ENCODE data around the gene TNFRSF13B. TPM values are rescaled to one million over a fixed set of nuclear protein-coding genes. Genes with fewer than 3 reads are reported as not detected.
"Not testable (repeated sequence)": the region's sequence is repeated elsewhere in the genome, so short reads cannot be mapped to it uniquely, and the experiment has no call there.

TNFRSF13B gene
- total RNA-seq, 1 donor from 2014 or later = not detected

DNA sequence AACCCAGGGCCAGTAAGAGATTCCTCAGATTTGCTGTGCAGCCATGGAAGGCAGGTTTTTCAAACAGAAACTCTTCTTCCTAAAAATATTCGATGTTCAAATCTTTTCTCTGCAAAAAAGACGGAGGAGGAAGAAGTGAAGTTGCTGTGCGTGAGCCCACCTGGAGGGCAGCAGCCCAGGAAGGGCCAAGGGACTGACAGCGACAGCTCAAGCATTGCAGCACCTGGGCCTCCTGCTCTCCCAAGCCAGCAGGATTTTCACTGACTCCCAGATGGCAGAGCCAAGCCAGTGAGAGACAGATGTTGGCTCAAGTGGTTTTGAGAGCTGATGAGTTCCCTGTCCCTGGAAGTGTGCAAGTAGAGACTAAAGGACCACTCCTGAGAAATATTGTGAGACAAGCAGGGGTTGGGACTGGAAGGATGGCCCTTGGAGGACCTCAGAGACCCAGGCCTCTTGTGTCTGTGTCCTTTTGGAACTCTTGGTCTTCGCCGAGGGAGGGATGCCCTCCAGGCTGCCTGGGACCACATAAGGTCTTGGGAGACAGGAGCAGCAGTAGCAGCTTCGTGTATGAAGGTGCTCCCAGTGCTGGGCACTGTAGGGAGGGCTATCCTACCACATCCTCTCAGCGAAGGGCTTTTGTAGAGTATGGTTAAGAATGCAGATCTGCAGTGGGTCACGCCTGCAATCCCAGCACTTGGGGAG lies 29.3 kb upstream of the TNFRSF13B start:
- TF ChIP-seq, protein P1, sequence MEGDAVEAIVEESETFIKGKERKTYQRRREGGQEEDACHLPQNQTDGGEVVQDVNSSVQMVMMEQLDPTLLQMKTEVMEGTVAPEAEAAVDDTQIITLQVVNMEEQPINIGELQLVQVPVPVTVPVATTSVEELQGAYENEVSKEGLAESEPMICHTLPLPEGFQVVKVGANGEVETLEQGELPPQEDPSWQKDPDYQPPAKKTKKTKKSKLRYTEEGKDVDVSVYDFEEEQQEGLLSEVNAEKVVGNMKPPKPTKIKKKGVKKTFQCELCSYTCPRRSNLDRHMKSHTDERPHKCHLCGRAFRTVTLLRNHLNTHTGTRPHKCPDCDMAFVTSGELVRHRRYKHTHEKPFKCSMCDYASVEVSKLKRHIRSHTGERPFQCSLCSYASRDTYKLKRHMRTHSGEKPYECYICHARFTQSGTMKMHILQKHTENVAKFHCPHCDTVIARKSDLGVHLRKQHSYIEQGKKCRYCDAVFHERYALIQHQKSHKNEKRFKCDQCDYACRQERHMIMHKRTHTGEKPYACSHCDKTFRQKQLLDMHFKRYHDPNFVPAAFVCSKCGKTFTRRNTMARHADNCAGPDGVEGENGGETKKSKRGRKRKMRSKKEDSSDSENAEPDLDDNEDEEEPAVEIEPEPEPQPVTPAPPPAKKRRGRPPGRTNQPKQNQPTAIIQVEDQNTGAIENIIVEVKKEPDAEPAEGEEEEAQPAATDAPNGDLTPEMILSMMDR (IDR thresholded peaks at IDR 0.05; ENCODE audit: insufficient read depth, low read length, poor library complexity, severe bottlenecking) = no peak
- DNase-seq (ENCODE audit: low read depth) = no peak
- Histone ChIP-seq H3K36me3 (ENCODE audit: control insufficient read depth, insufficient read depth, low read length) (no peaks in the 10 kb centered on the region), H3K27me3 (ENCODE audit: control insufficient read depth, insufficient read depth, low read length) (no peaks in the 10 kb centered on the region), H3K4me3 (ENCODE audit: low read depth, low read length) (no peak overlapping the region)

DNA sequence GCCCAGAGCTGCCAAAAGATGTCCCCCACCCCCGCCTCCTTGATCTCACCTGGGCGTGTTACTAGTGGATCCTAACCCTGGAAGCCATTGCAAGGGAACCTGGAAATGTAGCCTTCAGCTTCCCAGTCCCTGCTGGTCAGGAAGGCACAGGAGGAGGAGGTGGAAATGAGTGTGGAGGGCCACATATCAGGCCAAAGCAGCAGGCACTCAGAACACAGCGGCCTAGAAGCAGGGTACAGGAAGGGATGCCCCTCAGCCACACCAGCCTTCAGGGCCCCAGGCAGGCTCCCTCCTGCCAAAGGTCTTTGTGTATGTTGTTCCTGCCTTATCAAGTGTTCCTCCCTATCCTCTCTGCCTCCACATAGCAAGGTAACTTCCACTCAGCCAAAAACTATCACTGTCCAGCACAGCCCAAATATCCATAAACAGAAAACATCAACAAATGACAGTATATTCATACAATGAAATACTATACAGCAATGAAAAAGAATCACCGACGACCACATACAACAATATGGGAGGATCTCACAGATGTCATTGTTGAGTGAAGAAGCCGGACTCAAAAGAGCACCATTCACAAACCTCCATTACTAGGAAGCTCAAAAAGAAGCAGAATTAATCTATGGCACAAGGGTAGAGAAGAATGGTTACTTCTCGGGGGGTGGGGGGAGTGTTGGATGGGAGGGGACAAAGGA lies 28.2 kb upstream of the TNFRSF13B start:
- no peaks in the 10 kb centered on the region for H3K27me3 ChIP-seq (ENCODE audit: control insufficient read depth, insufficient read depth, low read length)
- TF ChIP-seq, protein P1 (IDR thresholded peaks at IDR 0.05; ENCODE audit: insufficient read depth, low read length, poor library complexity, severe bottlenecking) = no peak
- no peak for DNase-seq (ENCODE audit: low read depth)
- H3K36me3 ChIP-seq (ENCODE audit: control insufficient read depth, insufficient read depth, low read length) = no peaks in the 10 kb centered on the region
- H3K4me3 ChIP-seq (ENCODE audit: low read depth, low read length) = no peak overlapping the region

DNA sequence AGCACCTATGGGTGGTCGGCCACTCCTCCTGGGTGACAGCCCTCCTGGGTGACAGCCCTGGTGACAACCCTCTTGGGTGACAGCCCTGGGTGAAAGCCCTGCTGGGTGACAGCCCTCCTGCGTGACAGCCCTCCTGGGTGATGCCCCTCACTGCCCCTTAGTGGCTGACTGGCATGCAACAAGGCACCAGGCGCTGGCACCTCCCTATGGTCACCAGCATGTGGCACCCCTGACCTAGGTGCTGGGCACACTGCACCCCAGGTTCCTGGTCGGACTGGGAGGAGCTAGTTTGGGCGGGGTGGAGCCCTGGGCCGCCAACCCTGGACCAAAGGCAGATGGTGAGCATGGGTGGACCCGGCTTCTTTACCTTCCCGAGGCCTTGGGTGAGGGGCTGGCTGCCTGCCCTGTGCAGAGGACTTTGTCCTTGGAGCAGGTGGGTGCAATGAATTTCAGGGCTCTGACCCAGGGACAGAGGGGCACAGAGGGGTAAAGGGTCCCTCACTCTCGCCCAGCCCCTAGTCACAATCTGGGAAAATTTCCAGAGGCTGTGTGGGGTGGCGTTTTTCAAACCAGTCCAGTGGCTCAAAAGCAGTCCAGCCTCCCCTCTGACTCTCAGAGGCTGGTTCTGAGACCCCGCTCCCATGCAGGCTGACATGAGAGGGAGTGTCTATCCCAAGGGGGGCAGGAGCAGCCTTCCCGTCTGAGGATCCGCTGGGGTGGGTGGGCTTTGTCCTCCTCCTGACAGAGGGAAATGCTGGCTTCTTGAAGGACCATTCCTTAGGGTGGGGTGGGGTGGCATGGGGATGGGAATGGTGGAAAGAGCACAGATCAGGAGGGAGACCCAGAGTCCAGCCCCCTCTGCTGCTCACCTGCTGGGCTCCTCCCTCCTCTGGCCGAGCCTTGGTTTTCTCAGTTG lies 25.9 kb upstream of the TNFRSF13B start:
- DNase-seq (ENCODE audit: low read depth) = no peak
- TF ChIP-seq, protein P1 (IDR thresholded peaks at IDR 0.05; ENCODE audit: insufficient read depth, low read length, poor library complexity, severe bottlenecking) = peak; percentile 4
- Histone ChIP-seq H3K36me3 (ENCODE audit: control insufficient read depth, insufficient read depth, low read length) (no peaks in the 10 kb centered on the region), H3K4me3 (ENCODE audit: low read depth, low read length) (no peak overlapping the region), H3K27me3 (ENCODE audit: control insufficient read depth, insufficient read depth, low read length) (no peaks in the 10 kb centered on the region)

DNA sequence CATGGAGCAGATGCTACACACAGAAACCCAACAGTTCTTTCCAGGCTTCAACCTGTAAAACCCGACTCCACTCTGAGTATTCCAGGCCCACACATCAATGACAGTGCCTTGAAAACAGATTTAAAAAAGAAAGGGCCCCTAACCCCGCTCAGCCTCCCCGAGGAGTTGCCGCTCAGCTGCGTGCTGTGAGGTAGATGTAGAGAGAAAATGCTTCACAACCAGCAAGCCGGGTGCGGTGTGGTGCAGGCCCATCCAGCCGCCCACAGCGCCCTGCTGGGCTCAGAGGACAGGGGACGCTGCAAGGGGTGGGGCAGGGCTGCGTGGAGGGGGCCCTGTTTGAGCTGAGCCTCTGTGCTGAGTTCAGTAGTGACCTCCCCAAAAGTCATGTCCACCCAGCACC lies 24.8 kb upstream of the TNFRSF13B start:
- H3K27me3 ChIP-seq (ENCODE audit: control insufficient read depth, insufficient read depth, low read length); H3K4me3 ChIP-seq (ENCODE audit: low read depth, low read length); H3K36me3 ChIP-seq (ENCODE audit: control insufficient read depth, insufficient read depth, low read length); DNase-seq (ENCODE audit: low read depth): not testable (repeated sequence)

DNA sequence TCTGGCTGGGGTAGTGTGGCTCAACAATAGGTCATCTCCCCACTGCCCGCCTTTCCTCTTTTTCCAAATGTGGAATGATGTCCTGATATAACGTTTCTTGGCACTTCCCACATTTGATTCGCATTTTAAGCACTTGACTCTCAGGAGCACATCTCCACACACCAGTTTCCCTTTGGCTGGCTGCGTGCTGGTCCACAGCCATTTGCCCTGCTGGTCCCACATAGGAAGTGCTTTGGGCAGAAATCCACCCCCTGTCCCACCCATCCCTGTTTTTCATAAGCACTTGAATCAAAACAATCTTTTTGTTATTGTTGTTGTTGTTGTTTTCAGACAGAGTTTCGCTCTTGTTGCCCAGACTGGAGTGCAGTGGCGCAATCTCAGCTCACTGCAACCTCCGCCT lies 24.0 kb upstream of the TNFRSF13B start:
- H3K4me3 ChIP-seq (ENCODE audit: low read depth, low read length) = no peak overlapping the region

More for the DNA sequence above, 24.0 kb upstream of the TNFRSF13B start:
- no peak for DNase-seq (ENCODE audit: low read depth)
- H3K36me3 ChIP-seq (ENCODE audit: control insufficient read depth, insufficient read depth, low read length) = no peaks in the 10 kb centered on the region
- TF ChIP-seq, protein P1 (IDR thresholded peaks at IDR 0.05; ENCODE audit: insufficient read depth, low read length, poor library complexity, severe bottlenecking) = no peak
- H3K27me3 ChIP-seq (ENCODE audit: control insufficient read depth, insufficient read depth, low read length) = no peaks in the 10 kb centered on the region
